ENCODE results near the gene EGFR.

Gene EGFR

DNA sequence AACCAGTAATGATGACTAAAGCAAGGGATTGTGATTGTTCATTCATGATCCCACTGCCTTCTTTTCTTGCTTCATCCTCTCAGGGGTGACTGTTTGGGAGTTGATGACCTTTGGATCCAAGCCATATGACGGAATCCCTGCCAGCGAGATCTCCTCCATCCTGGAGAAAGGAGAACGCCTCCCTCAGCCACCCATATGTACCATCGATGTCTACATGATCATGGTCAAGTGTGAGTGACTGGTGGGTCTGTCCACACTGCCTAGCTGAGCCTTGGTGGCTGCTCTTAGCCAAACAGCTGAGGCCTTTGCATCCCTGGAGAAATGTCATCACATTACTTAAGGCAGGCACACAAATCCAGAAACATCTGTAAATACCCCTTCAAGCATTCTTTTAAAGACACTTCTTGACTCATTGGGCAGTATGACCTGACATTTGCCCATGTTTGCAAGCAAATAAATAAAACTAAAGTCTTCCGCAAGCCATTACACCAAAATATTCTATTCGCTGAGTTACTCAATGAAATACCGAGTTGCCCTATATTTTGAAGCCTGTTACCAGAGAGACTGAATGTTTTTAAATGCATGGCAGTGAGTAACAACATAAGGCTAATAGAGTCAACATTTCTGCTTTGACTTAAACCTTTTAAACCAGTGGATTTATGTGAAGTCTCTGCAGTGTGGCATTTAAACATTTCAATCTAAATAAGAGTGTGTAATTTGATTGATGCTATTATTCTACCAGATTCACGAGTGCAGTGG, 180.0 kb downstream of the EGFR start:
- DNase-seq, result no peak

DNA sequence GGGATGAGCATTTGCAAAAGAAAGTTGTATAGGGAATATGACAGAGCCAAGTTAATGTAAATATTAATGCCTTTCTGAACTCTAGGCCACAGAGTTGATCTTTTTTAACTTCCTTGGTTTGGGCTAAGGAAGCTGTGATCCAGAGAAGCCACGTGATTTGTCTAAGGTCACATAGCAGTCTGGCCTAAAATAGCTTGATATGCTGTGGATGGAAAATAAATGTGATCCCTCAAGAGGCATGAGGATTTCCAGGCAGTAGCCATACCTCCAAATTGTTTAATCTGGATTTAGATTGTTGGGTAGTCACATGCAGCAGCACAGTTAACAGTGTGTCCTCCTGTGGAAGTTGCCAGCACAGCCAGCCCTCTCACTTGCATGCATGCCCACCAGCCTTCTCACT, 180.6 kb downstream of the EGFR start:
- no peak for DNase-seq

DNA sequence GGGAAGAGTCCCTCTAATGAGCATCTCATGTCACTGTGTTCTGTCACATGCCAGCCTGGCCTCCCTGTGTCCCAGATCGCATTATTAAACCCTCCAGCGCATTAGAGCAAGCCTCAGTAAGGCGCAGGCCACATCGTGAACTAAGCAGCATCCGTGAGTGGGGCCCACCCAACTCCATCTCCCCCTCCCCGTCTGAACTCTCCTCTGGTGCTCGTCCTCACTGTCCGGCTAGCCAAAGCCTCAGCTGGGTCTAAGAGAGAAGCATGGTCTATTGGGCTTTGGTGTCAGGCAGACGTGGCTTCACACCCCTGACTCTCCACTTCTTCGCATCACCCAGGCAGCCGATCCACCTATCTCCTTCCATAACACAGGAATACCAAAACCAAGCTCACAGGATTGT, 181.6 kb downstream of the EGFR start:
- DNase-seq, result no peak

- DNase-seq, result no peak
Observed at GRCh38 chr7:55202150-55202913, 183.5 kb downstream of the EGFR start.

- DNase-seq, result no peak
Observed at GRCh38 chr7:55203300-55203699, 184.5 kb downstream of the EGFR start.

DNA sequence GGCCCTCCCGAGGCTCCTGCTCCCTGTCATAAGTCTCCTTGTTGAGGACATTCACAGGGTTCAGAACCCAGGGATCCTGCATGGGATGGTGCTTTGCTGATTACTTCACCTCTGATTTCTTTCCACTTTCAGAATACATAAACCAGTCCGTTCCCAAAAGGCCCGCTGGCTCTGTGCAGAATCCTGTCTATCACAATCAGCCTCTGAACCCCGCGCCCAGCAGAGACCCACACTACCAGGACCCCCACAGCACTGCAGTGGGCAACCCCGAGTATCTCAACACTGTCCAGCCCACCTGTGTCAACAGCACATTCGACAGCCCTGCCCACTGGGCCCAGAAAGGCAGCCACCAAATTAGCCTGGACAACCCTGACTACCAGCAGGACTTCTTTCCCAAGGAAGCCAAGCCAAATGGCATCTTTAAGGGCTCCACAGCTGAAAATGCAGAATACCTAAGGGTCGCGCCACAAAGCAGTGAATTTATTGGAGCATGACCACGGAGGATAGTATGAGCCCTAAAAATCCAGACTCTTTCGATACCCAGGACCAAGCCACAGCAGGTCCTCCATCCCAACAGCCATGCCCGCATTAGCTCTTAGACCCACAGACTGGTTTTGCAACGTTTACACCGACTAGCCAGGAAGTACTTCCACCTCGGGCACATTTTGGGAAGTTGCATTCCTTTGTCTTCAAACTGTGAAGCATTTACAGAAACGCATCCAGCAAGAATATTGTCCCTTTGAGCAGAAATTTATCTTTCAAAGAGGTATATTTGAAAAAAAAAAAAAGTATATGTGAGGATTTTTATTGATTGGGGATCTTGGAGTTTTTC, 186.5 kb downstream of the EGFR start:
- DNase-seq, result no peak

- DNase-seq, result no peak
Observed at GRCh38 chr7:55206235-55207029, 187.6 kb downstream of the EGFR start.

GRCh38 chr7:55207436-55208125, 188.8 kb downstream of the EGFR start:
- no peak for DNase-seq

DNA sequence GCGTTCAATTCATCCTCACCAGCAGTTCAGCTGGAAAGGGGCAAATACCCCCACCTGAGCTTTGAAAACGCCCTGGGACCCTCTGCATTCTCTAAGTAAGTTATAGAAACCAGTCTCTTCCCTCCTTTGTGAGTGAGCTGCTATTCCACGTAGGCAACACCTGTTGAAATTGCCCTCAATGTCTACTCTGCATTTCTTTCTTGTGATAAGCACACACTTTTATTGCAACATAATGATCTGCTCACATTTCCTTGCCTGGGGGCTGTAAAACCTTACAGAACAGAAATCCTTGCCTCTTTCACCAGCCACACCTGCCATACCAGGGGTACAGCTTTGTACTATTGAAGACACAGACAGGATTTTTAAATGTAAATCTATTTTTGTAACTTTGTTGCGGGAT, 190.5 kb downstream of the EGFR start:
- DNase-seq, result no peak

- no peak for DNase-seq
Observed at GRCh38 chr7:55210176-55210575, 191.4 kb downstream of the EGFR start.

DNA sequence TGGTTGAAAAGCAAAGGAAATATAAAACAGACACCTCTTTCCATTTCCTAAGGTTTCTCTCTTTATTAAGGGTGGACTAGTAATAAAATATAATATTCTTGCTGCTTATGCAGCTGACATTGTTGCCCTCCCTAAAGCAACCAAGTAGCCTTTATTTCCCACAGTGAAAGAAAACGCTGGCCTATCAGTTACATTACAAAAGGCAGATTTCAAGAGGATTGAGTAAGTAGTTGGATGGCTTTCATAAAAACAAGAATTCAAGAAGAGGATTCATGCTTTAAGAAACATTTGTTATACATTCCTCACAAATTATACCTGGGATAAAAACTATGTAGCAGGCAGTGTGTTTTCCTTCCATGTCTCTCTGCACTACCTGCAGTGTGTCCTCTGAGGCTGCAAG, 191.9 kb downstream of the EGFR start:
- no peak for DNase-seq

- DNase-seq, result no peak
Observed at GRCh38 chr7:55211726-55212125, 192.9 kb downstream of the EGFR start.

GRCh38 chr7:55212176-55212575, 193.4 kb downstream of the EGFR start:
- no peak for DNase-seq

DNA sequence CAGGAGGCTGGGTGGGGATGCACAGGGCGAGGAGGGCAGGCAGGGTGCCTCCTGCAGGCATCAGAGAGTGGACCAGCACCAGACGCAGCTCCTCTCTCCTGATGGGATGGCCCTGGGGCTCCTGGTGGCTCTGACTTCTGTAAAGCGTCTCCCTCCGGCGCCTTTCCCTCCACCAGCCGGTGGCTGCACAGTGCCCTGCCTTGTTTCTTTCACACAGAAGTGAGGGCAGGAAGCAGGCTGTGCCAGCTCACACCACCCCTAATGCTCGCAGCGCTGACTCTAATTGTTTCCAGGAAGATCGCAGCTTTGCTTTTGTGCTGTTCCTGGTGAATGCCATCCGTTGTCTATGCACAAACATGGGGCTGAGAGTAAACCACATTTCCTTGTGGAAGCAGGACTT, 194.0 kb downstream of the EGFR start:
- DNase-seq, result no peak

DNA sequence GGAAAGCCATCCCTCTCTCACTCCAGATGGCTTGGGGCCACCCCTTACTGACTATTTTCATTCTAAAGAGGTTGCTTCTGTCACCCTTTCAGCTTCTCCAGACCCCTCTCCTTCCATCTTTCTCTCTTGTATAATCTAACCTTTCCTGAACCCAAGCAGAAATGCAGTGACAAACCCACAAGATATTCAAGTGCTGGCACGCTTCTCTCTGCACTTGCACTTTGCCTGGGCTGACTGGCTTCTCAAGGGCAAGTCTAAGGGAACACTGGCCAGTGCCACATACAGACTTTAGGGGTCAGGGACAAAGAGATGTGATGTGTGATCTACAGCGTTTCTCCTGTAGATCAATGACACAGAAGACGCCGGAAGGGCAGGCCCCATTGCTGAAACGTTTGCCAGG, 195.9 kb downstream of the EGFR start:
- DNase-seq, result no peak

GRCh38 chr7:55223023-55223422, 204.2 kb downstream of the EGFR start:
- no peak for DNase-seq

GRCh38 chr7:55224111-55224510, 205.3 kb downstream of the EGFR start:
- DNase-seq, result no peak

GRCh38 chr7:55224810-55225209, 206.0 kb downstream of the EGFR start:
- no peak for DNase-seq

GRCh38 chr7:55230014-55230413, 211.2 kb downstream of the EGFR start:
- DNase-seq, result no peak

DNA sequence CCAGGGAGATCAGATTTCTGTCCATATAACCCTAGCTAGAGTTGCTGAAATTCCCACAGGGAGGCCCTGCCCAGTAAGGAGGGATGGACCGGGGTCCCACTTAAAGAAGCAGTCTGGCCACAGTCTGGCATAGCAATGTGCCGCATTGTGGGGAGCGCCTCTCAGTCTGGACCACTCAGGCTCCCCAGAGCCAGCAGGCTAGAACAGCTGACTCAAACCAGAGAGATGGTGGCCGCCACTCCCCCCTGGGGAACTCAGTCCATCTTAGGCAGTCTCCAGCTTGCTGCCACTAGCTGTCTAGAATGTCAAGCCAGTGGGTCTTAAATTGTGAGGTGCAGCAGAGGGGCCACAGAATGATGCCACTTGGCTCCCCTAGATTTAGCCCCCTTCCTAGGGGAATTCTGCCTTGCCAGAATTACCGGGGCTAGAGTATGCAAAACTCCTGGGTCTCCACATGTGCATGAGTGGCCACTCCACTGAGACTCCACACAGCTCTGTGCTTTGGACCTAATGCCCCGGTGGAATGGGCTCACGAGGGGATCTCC, 213.0 kb downstream of the EGFR start:
- no peak for DNase-seq

- no peak for DNase-seq
Observed at GRCh38 chr7:55233001-55233400, 214.2 kb downstream of the EGFR start.

GRCh38 chr7:55234408-55234807, 215.6 kb downstream of the EGFR start:
- DNase-seq, result no peak

Measured in NCI-H2107 (cell line).